Heart left ventricle (tissue), 16 donors: ENCODE results near the gene CACNB2. TPM values are rescaled to one million over a fixed set of nuclear protein-coding genes. Genes with fewer than 3 reads are reported as not detected.
A peak's percentile ranks its signal among the peaks of the same experiment; 100 is the strongest.

Experiments used
- ATAC-seq, 4 donors: fragments of 200-7000 bp; cut with Tn5 transposase; one replicate each; pipeline ENCODE4 v1.9.1; 2020 to 2022; ENCODE audit warnings: moderate library complexity in 4 of 4, mild to moderate bottlenecking in 3 of 4, moderate number of reproducible peaks in 1 of 4
- DNase-seq, 5 donors: peaks; one replicate each; pipeline ENCODE4 v3.0.0-alpha.2; 2020
- H3K27ac ChIP-seq, 12 donors: fragments of 200-600 bp; sonication (generic) in 4 of 12; one replicate each; pipeline versions ENCODE4 v1.5.0 to v1.8.0; 2016 to 2022; ENCODE audit warnings: mild to moderate bottlenecking in 2 of 12
- H3K27me3 ChIP-seq, 9 donors: fragments of 200-600 bp; sonication (generic) in 2 of 9; one replicate each; pipeline versions ENCODE4 v1.5.1 to v1.8.0; 2016 to 2022; ENCODE audit warnings: mild to moderate bottlenecking in 3 of 9
- H3K36me3 ChIP-seq, 9 donors: fragments of 200-600 bp; sonication (generic) in 2 of 9; one replicate each; pipeline versions ENCODE4 v1.5.0 to v1.8.0; 2018 to 2022; ENCODE audit warnings: mild to moderate bottlenecking in 2 of 9
- H3K4me1 ChIP-seq, 12 donors: fragments of 200-600 bp; sonication (generic) in 4 of 12; one replicate each; pipeline versions ENCODE4 v1.5.0 to v1.8.0; 2016 to 2022; ENCODE audit warnings: mild to moderate bottlenecking in 3 of 12
- H3K4me3 ChIP-seq, 12 donors: fragments of 200-600 bp; sonication (generic) in 4 of 12; one replicate each; pipeline versions ENCODE4 v1.5.0 to v1.8.0; 2017 to 2022; ENCODE audit warnings: mild to moderate bottlenecking in 9 of 12, moderate library complexity in 4 of 12
- H3K9me3 ChIP-seq, 12 donors: fragments of 200-600 bp; sonication (generic) in 4 of 12; one replicate each; pipeline versions ENCODE4 v1.5.0 to v1.8.0; 2016 to 2022; ENCODE audit warnings: mild to moderate bottlenecking in 1 of 12
- POLR2A ChIP-seq, 2 donors: fragments of 450-650 bp; IDR thresholded peaks; one replicate each; pipeline ENCODE4 v1.6.1; 2017; ENCODE audit warnings: antibody characterized with exemption in 2 of 2, mild to moderate bottlenecking in 2 of 2, moderate library complexity in 2 of 2
- WGBS, 4 donors: extraction: QIAGEN DNeasy Blood & Tissue Kit in 2 of 4; methylation state at CpG; one replicate each; pipeline versions ENCODE4 v1.1.5 to v1.1.7; 2013 to 2018; 5-methylcytosine and 5-hydroxymethylcytosine counted together
- intact Hi-C, 10 donors: fragments of 100-400 bp; cut with DNase I; formaldehyde crosslinking; loops; one replicate each; pipeline versions ENCODE4 v1.11.1 to v1.14.2; 2022
- polyA plus RNA-seq, 2 donors: library from polyadenylated mRNA; stranded (reverse); fragments of 200-250 nt; gene quantifications; one replicate each; pipeline ENCODE4 v1.2.3, GENCODE V29; 2013
- total RNA-seq, 9 donors: library from RNA; depleted of rRNA in 2 of 9; stranded (reverse); fragments of >200 nt in 2 of 9; fragmentation: NEBNext Ultra II Directional in 3 of 9; extraction: Animal tissue kit (Norgen Biotek cat#: 25700) in 3 of 9; gene quantifications; one replicate each; pipeline versions ENCODE4 v1.1.0 to v1.2.4, GENCODE V29; 2016 to 2023
- TF ChIP-seq, protein P1 (sequence below), 12 donors: fragments of 200-600 bp; sonication (generic) in 4 of 12; IDR thresholded peaks; one replicate each; pipeline versions ENCODE4 v1.5.0 to v1.8.0; 2018 to 2022; ENCODE audit warnings: antibody characterized with exemption in 12 of 12, mild to moderate bottlenecking in 5 of 12
- donor health status: ischemic (EF 13 %, LVEDD 7.1; RV severe dilation, severe dysfunction).
- donor health status: healthy with polysubstance abuse.
- donor health status: DM: no; HTN: yes; CAD: no.
- donor health status: DM: no; HTN: no; CAD: no.
- donor health status: ischemic (EF 25% LVEDD 6.9; RV normal size, moderate dysfunction).
- donor health status: ischemic (EF 25% LVEDD 5.7; RV mildly dilated, moderate dysfunction).
- donor health status: healthy.
- donor health status: DM: yes; HTN: yes; CAD: no.
- donor health status: ischemic (EF 35%, LVEDD 5.7; RV mildly dilated, moderate dysfunction).
- donor health status: nonischemic (EF 11% LVEDD 7.7; RV severe dilation, severe dysfunction).
- donor health status: DM: yes; HTN: yes; CAD: no.
- donor health status: PGD.
- donor health status: ischemic (EF 29% LVEDD 5.4; RV normal size, mild dysfunction).
- donor health status: nonischemic (EF 23%, LVEDD 6.1; RV moderate dilation, normal function).

CACNB2 gene
- total and polyA plus RNA-seq, 11 donors, result 11.4 to 63.2 (median 33.2) TPM

DNA sequence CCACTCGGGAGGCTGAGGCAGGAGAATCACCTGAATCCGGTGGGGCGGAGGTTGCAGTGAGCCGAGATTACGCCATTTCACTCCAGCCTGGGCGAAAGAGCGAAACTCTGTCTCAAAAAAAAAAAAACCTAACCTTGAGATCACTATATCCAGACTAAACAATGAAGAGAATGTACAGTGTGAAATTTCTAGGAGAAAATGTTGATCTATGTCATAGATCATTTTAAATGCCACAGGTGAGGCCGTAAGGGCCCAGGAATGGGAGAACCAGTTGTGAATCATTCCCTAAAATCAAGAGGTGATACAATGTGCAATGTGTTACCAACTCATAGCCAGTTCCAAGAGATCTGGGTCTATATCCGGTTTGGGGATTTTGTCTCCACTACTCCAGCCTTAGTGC lies 158.0 kb downstream of the CACNB2 start:
- TF ChIP-seq, protein P1, sequence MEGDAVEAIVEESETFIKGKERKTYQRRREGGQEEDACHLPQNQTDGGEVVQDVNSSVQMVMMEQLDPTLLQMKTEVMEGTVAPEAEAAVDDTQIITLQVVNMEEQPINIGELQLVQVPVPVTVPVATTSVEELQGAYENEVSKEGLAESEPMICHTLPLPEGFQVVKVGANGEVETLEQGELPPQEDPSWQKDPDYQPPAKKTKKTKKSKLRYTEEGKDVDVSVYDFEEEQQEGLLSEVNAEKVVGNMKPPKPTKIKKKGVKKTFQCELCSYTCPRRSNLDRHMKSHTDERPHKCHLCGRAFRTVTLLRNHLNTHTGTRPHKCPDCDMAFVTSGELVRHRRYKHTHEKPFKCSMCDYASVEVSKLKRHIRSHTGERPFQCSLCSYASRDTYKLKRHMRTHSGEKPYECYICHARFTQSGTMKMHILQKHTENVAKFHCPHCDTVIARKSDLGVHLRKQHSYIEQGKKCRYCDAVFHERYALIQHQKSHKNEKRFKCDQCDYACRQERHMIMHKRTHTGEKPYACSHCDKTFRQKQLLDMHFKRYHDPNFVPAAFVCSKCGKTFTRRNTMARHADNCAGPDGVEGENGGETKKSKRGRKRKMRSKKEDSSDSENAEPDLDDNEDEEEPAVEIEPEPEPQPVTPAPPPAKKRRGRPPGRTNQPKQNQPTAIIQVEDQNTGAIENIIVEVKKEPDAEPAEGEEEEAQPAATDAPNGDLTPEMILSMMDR (IDR thresholded peaks at IDR 0.05), result no peak
- TF ChIP-seq POLR2A (IDR thresholded peaks at IDR 0.05), result no peak
- H3K4me1 ChIP-seq, result no peaks in the 10 kb centered on the region
- no peaks in the 10 kb centered on the region for H3K9me3 ChIP-seq
- H3K36me3 ChIP-seq, result no peaks in the 10 kb centered on the region
- no peak overlapping the region for H3K27ac ChIP-seq
- no peaks in the 10 kb centered on the region for H3K27me3 ChIP-seq
- ATAC-seq (no peak), DNase-seq (no peak)
- intact Hi-C loops, result no loop called here
- no peak overlapping the region for H3K4me3 ChIP-seq
- WGBS, 4 donors, result 87 to 98% (median 95%) methylated on average over 9 of the region's 9 CpGs

DNA sequence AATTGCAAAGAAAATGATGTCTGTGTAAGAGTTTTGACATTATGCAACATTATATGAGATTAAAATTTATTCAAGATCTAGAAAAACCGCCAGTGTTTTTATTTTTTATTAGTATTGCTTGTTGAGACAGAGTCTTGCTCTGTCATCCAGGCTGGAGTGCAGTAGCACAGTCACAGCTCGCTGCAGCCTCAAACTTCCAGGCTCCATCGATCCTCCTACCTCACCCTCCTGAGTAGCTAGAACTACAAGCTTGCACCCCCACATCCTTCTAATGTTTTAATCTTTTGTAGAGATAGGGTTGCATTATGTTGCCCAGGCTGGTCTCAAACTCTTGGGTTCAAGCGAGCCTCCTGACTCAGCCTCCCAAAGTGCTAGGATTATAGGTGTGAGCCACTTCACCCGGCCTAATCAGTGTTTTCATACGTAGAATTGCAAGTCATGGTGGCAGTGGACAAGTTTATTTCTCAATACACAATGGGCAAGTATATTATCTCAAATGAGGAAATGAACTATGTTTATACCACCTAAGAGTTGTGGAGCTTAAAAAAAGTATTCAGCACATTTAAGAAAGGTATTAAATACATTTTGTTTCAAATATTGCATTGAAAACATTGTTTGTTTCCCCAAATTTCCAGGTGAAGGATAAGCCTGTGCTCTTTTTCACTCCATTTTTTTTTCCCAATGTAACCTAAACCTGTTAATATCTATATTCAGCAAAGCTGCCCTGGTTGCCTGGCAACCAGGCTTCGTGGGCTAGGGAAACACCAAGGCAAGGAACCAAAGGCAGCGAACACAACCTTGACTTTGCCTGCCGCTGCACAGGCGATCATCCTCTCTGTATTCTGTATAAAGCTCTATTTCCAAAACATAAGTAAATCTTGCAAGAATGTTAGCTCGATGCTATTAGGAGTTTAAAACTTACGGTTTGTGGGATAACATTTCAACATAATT lies 163.9 kb downstream of the CACNB2 start:
- WGBS, 4 donors, result 64 to 73% (median 69%) methylated on average over 12 of the region's 12 CpGs
- Histone ChIP-seq H3K4me1 (peaks cover 0 to 16% (median 0%) of the 10 kb centered on the region in 12 donors), H3K9me3 (no peaks in the 10 kb centered on the region), H3K27ac (no peak overlapping the region), H3K4me3 (no peak overlapping the region), H3K36me3 (no peaks in the 10 kb centered on the region), H3K27me3 (no peaks in the 10 kb centered on the region)
- peak in 1 of 5 donors; percentile 39 for DNase-seq
- intact Hi-C loops, result loop anchor here in 2 of 10 donors (10.0 kb wide), 2 partner anchors 389 to 459 kb away; no protein-coding TSS in a partner anchor
- no peak for TF ChIP-seq POLR2A (IDR thresholded peaks at IDR 0.05)
- TF ChIP-seq, protein P1 (IDR thresholded peaks at IDR 0.05), result no peak
- peak in 2 of 4 donors; percentile 37 to 48 for ATAC-seq

DNA sequence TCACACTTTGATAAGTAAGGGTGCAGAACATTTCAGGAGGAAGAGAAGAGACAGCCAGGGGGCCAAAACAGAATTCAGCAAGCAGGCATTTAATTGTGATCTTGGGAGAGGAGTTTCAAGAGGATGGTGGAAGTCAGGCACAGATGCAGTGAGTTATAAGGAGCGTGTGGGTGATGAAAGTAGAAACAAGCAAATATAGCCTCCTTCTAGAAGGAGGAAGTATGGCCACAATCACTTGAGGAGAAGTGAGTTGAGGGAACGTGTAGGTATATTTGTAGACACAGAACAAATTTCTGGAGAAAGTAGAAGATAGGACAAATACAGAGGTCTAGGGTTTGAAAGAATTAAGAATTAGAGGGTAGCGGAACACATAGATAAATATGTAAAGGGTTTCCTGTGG lies 165.8 kb downstream of the CACNB2 start:
- 72 to 87% (median 82%) methylated on average over 3 of the region's 3 CpGs for WGBS, 4 donors
- H3K36me3 ChIP-seq, result no peaks in the 10 kb centered on the region
- no peak for DNase-seq
- no peaks in the 10 kb centered on the region for H3K27me3 ChIP-seq
- peaks cover 0 to 16% (median 0%) of the 10 kb centered on the region in 12 donors for H3K4me1 ChIP-seq
- intact Hi-C loops, result loop anchor here in 3 of 10 donors (5.0 to 10.0 kb wide), 3 partner anchors 164 to 461 kb away; partner anchors contain the start of gene CACNB2 (in 1 of the 3)
- H3K27ac ChIP-seq, result no peak overlapping the region
- H3K9me3 ChIP-seq, result no peaks in the 10 kb centered on the region
- H3K4me3 ChIP-seq, result no peak overlapping the region
- no peak for TF ChIP-seq POLR2A (IDR thresholded peaks at IDR 0.05)
- TF ChIP-seq, protein P1 (IDR thresholded peaks at IDR 0.05), result no peak
- no peak for ATAC-seq

DNA sequence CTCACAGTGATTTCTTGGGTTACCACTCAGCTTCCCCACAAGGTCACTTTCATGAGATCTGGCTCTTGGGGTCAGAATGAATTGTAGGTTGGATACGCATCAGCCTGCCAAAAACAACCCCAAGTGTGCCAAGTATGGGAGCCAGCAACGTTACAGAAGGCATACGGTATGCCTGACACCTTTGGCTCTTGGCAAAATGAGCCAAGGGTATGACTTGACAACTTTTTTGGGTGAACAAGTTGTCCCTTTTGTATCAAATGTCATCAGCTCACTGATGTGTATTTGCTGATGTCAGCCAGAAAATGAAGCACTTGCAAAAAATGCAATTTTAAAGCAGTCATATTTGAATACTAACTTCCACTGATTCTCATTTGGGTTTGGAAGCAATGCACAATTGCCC lies 168.4 kb downstream of the CACNB2 start:
- Histone ChIP-seq H3K27ac (peak overlapping the region; percentile 11 to 84 (median 70)), H3K27me3 (no peaks in the 10 kb centered on the region), H3K36me3 (no peaks in the 10 kb centered on the region), H3K4me1 (peaks cover 0 to 28% (median 4%) of the 10 kb centered on the region in 12 donors), H3K4me3 (no peak overlapping the region), H3K9me3 (no peaks in the 10 kb centered on the region)
- ATAC-seq (peak; percentile 72 to 88 (median 81)), DNase-seq (peak in 4 of 5 donors; percentile 43 to 69 (median 60))
- intact Hi-C loops, result loop anchor here in 3 of 10 donors (5.0 to 10.0 kb wide), 3 partner anchors 166 to 464 kb away; partner anchors contain the start of gene CACNB2 (in 1 of the 3)
- WGBS, 4 donors, result 7 to 33% (median 21%) methylated on average over 3 of the region's 3 CpGs
- TF ChIP-seq POLR2A (IDR thresholded peaks at IDR 0.05), result no peak
- TF ChIP-seq, protein P1 (IDR thresholded peaks at IDR 0.05), result no peak
